HCT116 (cell line): ENCODE results near the gene SLFNL1. TPM values are rescaled to one million over a fixed set of nuclear protein-coding genes. Genes with fewer than 3 reads are reported as not detected.

Experiments
- ATAC-seq: fragments of 200-7000 bp; cut with Tn5 transposase; 2 replicates; pipeline ENCODE4 v1.9.1; 2020; ENCODE audit warnings: mild to moderate bottlenecking, moderate library complexity
- BruUV-seq: library from RNA; stranded (reverse); fragments of 400-500 nt; replicated peaks from 2 replicates; lab custom pipeline; 2021; lab: Mats Ljungman, UMichigan
- CTCF ChIA-PET: fragments of 300-600 bp; sonication (Branson Sonifier 250); formaldehyde crosslinking; loops from one replicate; lab custom pipeline; 2021; ENCODE audit warnings: antibody characterized with exemption; lab: Charles Lee
- POLR2A ChIA-PET: fragments of 300-600, 350-600 bp; sonication (Branson Sonifier 250); formaldehyde crosslinking; loops from one replicate; lab custom pipeline; 2021; ENCODE audit warnings: antibody characterized with exemption; lab: Charles Lee
- RAD21 ChIA-PET, 2 experiments: fragments of 300-600 bp; sonication (Branson Sonifier 250); formaldehyde crosslinking; loops; one replicate each; lab custom pipeline; 2023; ENCODE audit warnings: low total read pairs in 2 of 2; ENCODE audit not compliant: uncharacterized antibody in 2 of 2, unreplicated experiment in 2 of 2, low non-redundant PET in 1 of 2; lab: Charles Lee
- DNase-seq: peaks from one replicate; pipeline ENCODE4 v3.0.0-alpha.2; 2010; ENCODE audit warnings: low read depth, low spot score
- H2AFZ ChIP-seq: fragments of 200-600 bp; shearing (Covaris generic), sonication (generic); 2 replicates; pipeline ENCODE4 v1.6.1; 2017; ENCODE audit warnings: low read depth, mixed run types, mixed read lengths, antibody characterized with exemption, low read length; ENCODE audit not compliant: poor library complexity, severe bottlenecking
- H3K27ac ChIP-seq: 2 replicates; pipeline ENCODE4 v1.5.1; 2012; ENCODE audit warnings: low read depth, low read length
- H3K27me3 ChIP-seq: fragments of 200-600 bp; sonication (generic); 2 replicates; pipeline ENCODE4 v1.6.1; 2016; ENCODE audit warnings: mixed run types, low read length, mixed read lengths; ENCODE audit not compliant: insufficient read depth
- H3K36me3 ChIP-seq, 2 experiments: fragments of 200-500 bp in 1 of 2; fragments of 200-600 bp in 1 of 2; sonication (Bioruptor generic) in 1 of 2; sonication (generic) in 1 of 2; 2 replicates each; pipeline versions ENCODE4 v1.5.1 to v1.6.1; 2014 to 2016; ENCODE audit warnings: low read length in 2 of 2, inconsistent platforms in 1 of 2, mixed read lengths in 1 of 2, mixed run types in 1 of 2; ENCODE audit not compliant: insufficient read depth in 2 of 2, control insufficient read depth in 1 of 2
- H3K4me1 ChIP-seq, 2 experiments: fragments of 200-600 bp in 1 of 2; sonication (generic) in 1 of 2; 2 replicates each; pipeline versions ENCODE4 v1.5.1 to v1.6.1; 2012 to 2017; ENCODE audit warnings: low read length in 2 of 2, inconsistent platforms in 1 of 2, mild to moderate bottlenecking in 1 of 2, mixed read lengths in 1 of 2, mixed run types in 1 of 2, moderate library complexity in 1 of 2; ENCODE audit not compliant: insufficient read depth in 2 of 2, control insufficient read depth in 1 of 2
- H3K4me2 ChIP-seq: fragments of 200-600 bp; sonication (generic); 2 replicates; pipeline ENCODE4 v1.6.1; 2017; ENCODE audit warnings: mixed run types, low read length, mixed read lengths
- H3K4me3 ChIP-seq, 2 experiments: fragments of 200-600 bp in 1 of 2; sonication (generic) in 1 of 2; replicated peaks in 1 of 2; 2 replicates each; pipeline ENCODE4 v1.5.1; 2011 to 2016; ENCODE audit warnings: low read length in 2 of 2, control low read depth in 1 of 2, low read depth in 1 of 2, mild to moderate bottlenecking in 1 of 2, mixed read lengths in 1 of 2, mixed run types in 1 of 2
- H3K79me2 ChIP-seq: fragments of 200-600 bp; sonication (generic); 2 replicates; pipeline ENCODE4 v1.6.1; 2017; ENCODE audit warnings: mild to moderate bottlenecking, mixed run types, low read length, moderate library complexity, mixed read lengths; ENCODE audit not compliant: insufficient read depth
- H3K9ac ChIP-seq: fragments of 200-600 bp; sonication (generic); 2 replicates; pipeline ENCODE4 v1.6.1; 2016; ENCODE audit warnings: low read length, mixed read lengths
- H3K9me2 ChIP-seq: fragments of 200-600 bp; sonication (generic), shearing (Covaris generic); 2 replicates; pipeline ENCODE4 v1.6.1; 2017; ENCODE audit warnings: mixed run types, mild to moderate bottlenecking, moderate library complexity; ENCODE audit not compliant: insufficient read depth
- H3K9me3 ChIP-seq, 2 experiments: fragments of 200-500 bp in 1 of 2; fragments of 200-600 bp in 1 of 2; sonication (Bioruptor generic) in 1 of 2; sonication (generic) in 1 of 2; 2 replicates each; pipeline ENCODE4 v1.6.1; 2014 to 2017; ENCODE audit warnings: low read length in 2 of 2, mixed read lengths in 2 of 2, inconsistent platforms in 1 of 2, low read depth in 1 of 2, mild to moderate bottlenecking in 1 of 2, mixed run types in 1 of 2, moderate library complexity in 1 of 2; ENCODE audit not compliant: control insufficient read depth in 1 of 2, insufficient read depth in 1 of 2
- H4K20me1 ChIP-seq: fragments of 200-600 bp; sonication (generic), shearing (Covaris generic); 2 replicates; pipeline ENCODE4 v1.6.1; 2017; ENCODE audit warnings: mixed run types, mild to moderate bottlenecking, moderate library complexity; ENCODE audit not compliant: insufficient read depth
- CBX3 ChIP-seq: IDR thresholded peaks from 2 replicates; pipeline ENCODE4 v1.6.1; 2012; ENCODE audit warnings: low read depth
- CEBPB ChIP-seq: IDR thresholded peaks from 2 replicates; pipeline ENCODE4 v1.6.1; 2012; ENCODE audit warnings: low read depth
- EGR1 ChIP-seq: IDR thresholded peaks from 2 replicates; pipeline ENCODE4 v1.6.1; 2012; ENCODE audit warnings: low read depth
- ELF1 ChIP-seq: IDR thresholded peaks from 2 replicates; pipeline ENCODE4 v1.6.1; 2012; ENCODE audit warnings: low read depth, borderline replicate concordance
- EZH2phosphoT487 ChIP-seq: fragments of 200-600 bp; IDR thresholded peaks from 2 replicates; pipeline ENCODE4 v1.6.1; 2018; ENCODE audit warnings: antibody characterized with exemption, borderline replicate concordance
- FOSL1 ChIP-seq: IDR thresholded peaks from 2 replicates; pipeline ENCODE4 v1.6.1; 2012; ENCODE audit warnings: low read depth
- JUND ChIP-seq: IDR thresholded peaks from 2 replicates; pipeline ENCODE4 v1.6.1; 2012
- POLR2A ChIP-seq: IDR thresholded peaks from 2 replicates; pipeline ENCODE4 v1.7.0; 2011; ENCODE audit warnings: borderline replicate concordance; ENCODE audit not compliant: insufficient read depth, insufficient read length; ENCODE audit errors: extremely low read depth
- POLR2AphosphoS5 ChIP-seq: IDR thresholded peaks from 2 replicates; pipeline ENCODE4 v1.6.1; 2011; ENCODE audit warnings: mild to moderate bottlenecking, low read depth, low read length, moderate library complexity
- SP1 ChIP-seq: IDR thresholded peaks from 2 replicates; pipeline ENCODE4 v1.6.1; 2012; ENCODE audit warnings: low read depth
- YY1 ChIP-seq: IDR thresholded peaks from 2 replicates; pipeline ENCODE4 v1.6.1; 2011; ENCODE audit warnings: low read length, low read depth, moderate library complexity, mild to moderate bottlenecking; ENCODE audit not compliant: insufficient replicate concordance; ENCODE audit errors: extremely low read depth
- ZFX ChIP-seq: fragments of 450-650 bp; IDR thresholded peaks from 2 replicates; pipeline ENCODE4 v1.6.1; 2017
- ZNF274 ChIP-seq: fragments of 200-500 bp; sonication (Bioruptor generic); IDR thresholded peaks from 2 replicates; pipeline ENCODE4 v1.6.1; 2014; ENCODE audit warnings: mild to moderate bottlenecking, low read depth, low read length, inconsistent platforms
- intact Hi-C: fragments of 100-400 bp; cut with micrococcal nuclease; formaldehyde crosslinking; loops from 2 replicates; pipeline ENCODE4 v1.10.0; 2022
- total RNA-seq: library from RNA; stranded (reverse); gene quantifications from one replicate; pipeline ENCODE4 v1.2.1, GENCODE V29; 2021; ENCODE audit not compliant: unreplicated experiment
- TF ChIP-seq, protein P1 (sequence below): IDR thresholded peaks from 2 replicates; pipeline ENCODE4 v1.6.1; 2011; ENCODE audit warnings: mild to moderate bottlenecking, low read length, moderate library complexity; ENCODE audit not compliant: insufficient replicate concordance; ENCODE audit errors: extremely low read depth

The SLFNL1 gene
- total RNA-seq, 1 experiment from 2014 or later: 0.20 TPM

DNA sequence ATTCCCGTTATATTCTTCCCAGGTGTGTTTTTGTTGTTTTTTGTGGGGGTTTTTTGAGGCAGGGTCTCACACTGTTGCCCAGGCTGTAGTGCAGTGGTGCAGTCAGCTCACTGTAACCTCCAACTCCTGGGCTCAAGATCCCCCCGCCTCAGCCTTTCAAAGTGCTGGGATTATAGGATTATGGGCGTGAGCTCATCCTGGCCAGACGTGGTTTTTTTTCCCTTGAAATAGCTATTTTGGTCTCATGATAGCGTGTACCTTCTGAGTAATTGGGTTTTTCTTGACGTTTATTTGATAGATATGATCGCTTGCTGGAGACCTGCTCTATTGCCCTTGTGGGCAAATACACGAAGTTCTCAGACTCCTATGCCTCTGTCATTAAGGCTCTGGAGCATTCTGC, 24.4 kb downstream of the SLFNL1 start:
- Histone ChIP-seq H3K4me3 (no peak overlapping the region), H4K20me1 (peaks cover 20% of the 10 kb centered on the region; the same call in 1 of the 2 replicates)

GRCh38 chr1:40989066-40989465, 32.5 kb downstream of the SLFNL1 start:
- POLR2A ChIA-PET: no interaction called here
- H4K20me1 ChIP-seq: peaks cover 12% of the 10 kb centered on the region; the same call in 1 of the 2 replicates
- RAD21 ChIA-PET: no interaction called here
- no peak overlapping the region for H3K27ac ChIP-seq
- no peaks in the 10 kb centered on the region for H3K4me1 ChIP-seq
- BruUV-seq: no TSS peak
- H3K9me2 ChIP-seq: no peaks in the 10 kb centered on the region
- CTCF ChIA-PET: no interaction called here
- no peaks in the 10 kb centered on the region for H3K27me3 ChIP-seq
- H3K4me2 ChIP-seq: no peak overlapping the region
- intact Hi-C loops: no loop called here
- TF ChIP-seq CEBPB (no peak), YY1 (no peak), EZH2phosphoT487 (no peak)
- TF ChIP-seq, protein P1, sequence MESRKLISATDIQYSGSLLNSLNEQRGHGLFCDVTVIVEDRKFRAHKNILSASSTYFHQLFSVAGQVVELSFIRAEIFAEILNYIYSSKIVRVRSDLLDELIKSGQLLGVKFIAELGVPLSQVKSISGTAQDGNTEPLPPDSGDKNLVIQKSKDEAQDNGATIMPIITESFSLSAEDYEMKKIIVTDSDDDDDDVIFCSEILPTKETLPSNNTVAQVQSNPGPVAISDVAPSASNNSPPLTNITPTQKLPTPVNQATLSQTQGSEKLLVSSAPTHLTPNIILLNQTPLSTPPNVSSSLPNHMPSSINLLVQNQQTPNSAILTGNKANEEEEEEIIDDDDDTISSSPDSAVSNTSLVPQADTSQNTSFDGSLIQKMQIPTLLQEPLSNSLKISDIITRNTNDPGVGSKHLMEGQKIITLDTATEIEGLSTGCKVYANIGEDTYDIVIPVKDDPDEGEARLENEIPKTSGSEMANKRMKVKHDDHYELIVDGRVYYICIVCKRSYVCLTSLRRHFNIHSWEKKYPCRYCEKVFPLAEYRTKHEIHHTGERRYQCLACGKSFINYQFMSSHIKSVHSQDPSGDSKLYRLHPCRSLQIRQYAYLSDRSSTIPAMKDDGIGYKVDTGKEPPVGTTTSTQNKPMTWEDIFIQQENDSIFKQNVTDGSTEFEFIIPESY: no peak
- H3K9ac ChIP-seq: no peak overlapping the region
- ATAC-seq (no peak), DNase-seq (no peak)
- H3K9me3 ChIP-seq: no peaks in the 10 kb centered on the region
- peaks cover 100% of the 10 kb centered on the region for H3K79me2 ChIP-seq
- peaks cover 83 to 94% of the 10 kb centered on the region in 2 experiments for H3K36me3 ChIP-seq
- H2AFZ ChIP-seq: no peak overlapping the region
- H3K4me3 ChIP-seq: no peak overlapping the region

More for the DNA sequence above, 24.4 kb downstream of the SLFNL1 start:
- Histone ChIP-seq H3K36me3 (peaks cover 65 to 77% of the 10 kb centered on the region in 2 experiments), H3K9me3 (no peaks in the 10 kb centered on the region), H2AFZ (no peak overlapping the region), H3K4me2 (no peak overlapping the region), H3K79me2 (peaks cover 95% of the 10 kb centered on the region), H3K9ac (no peak overlapping the region), H3K4me1 (peaks cover 0 to 4% of the 10 kb centered on the region in 2 experiments; a peak in 2 of 4 replicates), H3K27me3 (no peaks in the 10 kb centered on the region), H3K27ac (no peak overlapping the region), H3K9me2 (no peaks in the 10 kb centered on the region)
- DNase-seq (no peak), ATAC-seq (no peak)
- TF ChIP-seq ZFX (no peak), SP1 (no peak), POLR2A (no peak), ZNF274 (no peak), CEBPB (no peak), EGR1 (no peak), CBX3 (no peak), FOSL1 (no peak), JUND (no peak), POLR2AphosphoS5 (no peak), ELF1 (no peak), YY1 (no peak)
- TF ChIP-seq, protein P1: no peak
- RAD21 ChIA-PET: no interaction called here
- intact Hi-C loops: no loop called here
- no TSS peak for BruUV-seq
- POLR2A ChIA-PET: no interaction called here
- CTCF ChIA-PET: interaction anchor here (1.7 kb wide), 1 partner anchor 147 kb away, joined by 3 read pairs; no protein-coding TSS in a partner anchor
